Common myeloid progenitor, CD34-positive (primary cell): ENCODE data around the gene PMPCA.

Experiments
- CTCF ChIA-PET: fragments of 350-600 bp; sonication (Branson Sonifier 250); formaldehyde crosslinking; loops from one replicate; lab custom pipeline; 2021; ENCODE audit warnings: antibody characterized with exemption; lab: Charles Lee
- POLR2A ChIA-PET: fragments of 350-600 bp; sonication (Branson Sonifier 250); formaldehyde crosslinking; loops from one replicate; lab custom pipeline; 2021; ENCODE audit warnings: antibody characterized with exemption; lab: Charles Lee
- DNase-seq, 3 donors: peaks; one replicate each; pipeline versions ENCODE4 v3.0.0 to v3.0.0-alpha.2; 2013
- H3K27ac ChIP-seq, 2 experiments: 1 replicate in 1 of 2; 2 replicates in 1 of 2; pipeline ENCODE4 v1.7.0; 2013; ENCODE audit warnings: inconsistent platforms in 2 of 2, low read length in 2 of 2, mild to moderate bottlenecking in 2 of 2, low read depth in 1 of 2, moderate library complexity in 1 of 2; ENCODE audit not compliant: severe bottlenecking in 2 of 2, insufficient read depth in 1 of 2, poor library complexity in 1 of 2
- H3K27me3 ChIP-seq, 5 experiments: replicated peaks in 2 of 5; 1 replicate in 3 of 5; 2 replicates in 2 of 5; pipeline versions ENCODE4 v1.6.1 to v1.7.0; 2013; ENCODE audit warnings: low read length in 4 of 5, mild to moderate bottlenecking in 2 of 5, moderate library complexity in 2 of 5, inconsistent platforms in 1 of 5; ENCODE audit not compliant: insufficient read depth in 5 of 5, control insufficient read depth in 4 of 5
- H3K36me3 ChIP-seq, 4 experiments: 1 replicate in 2 of 4; 2 replicates in 2 of 4; pipeline versions ENCODE4 v1.6.1 to v1.7.0; 2013; ENCODE audit warnings: low read length in 3 of 4, control low read depth in 1 of 4, mild to moderate bottlenecking in 1 of 4; ENCODE audit not compliant: control insufficient read depth in 4 of 4, insufficient read depth in 4 of 4
- H3K4me1 ChIP-seq, 4 experiments: 1 replicate in 3 of 4; 2 replicates in 1 of 4; pipeline versions ENCODE4 v1.6.1 to v1.7.1; 2013; ENCODE audit warnings: low read length in 3 of 4, mild to moderate bottlenecking in 3 of 4, control low read depth in 1 of 4, inconsistent platforms in 1 of 4, moderate library complexity in 1 of 4; ENCODE audit not compliant: control insufficient read depth in 4 of 4, insufficient read depth in 4 of 4; ENCODE audit errors: control extremely low read depth in 1 of 4
- H3K4me3 ChIP-seq, 7 experiments: 1 replicate in 4 of 7; 2 replicates in 3 of 7; pipeline versions ENCODE4 v1.5.1 to v1.7.0; 2013; ENCODE audit warnings: mild to moderate bottlenecking in 7 of 7, low read length in 6 of 7, moderate library complexity in 6 of 7, inconsistent platforms in 2 of 7, low read depth in 2 of 7, control low read depth in 1 of 7; ENCODE audit not compliant: insufficient read depth in 4 of 7, control insufficient read depth in 1 of 7; ENCODE audit errors: extremely low read depth in 1 of 7
- H3K9me3 ChIP-seq, 5 experiments: 1 replicate in 4 of 5; 2 replicates in 1 of 5; pipeline versions ENCODE4 v1.6.1 to v1.7.1; 2013; ENCODE audit warnings: low read length in 4 of 5, mild to moderate bottlenecking in 2 of 5, inconsistent platforms in 1 of 5, low read depth in 1 of 5, moderate library complexity in 1 of 5; ENCODE audit not compliant: control insufficient read depth in 4 of 5, insufficient read depth in 2 of 5; ENCODE audit errors: control extremely low read depth in 1 of 5
- WGBS: methylation state at CpG from one replicate; pipeline ENCODE4 v1.1.5; 2013; ENCODE audit not compliant: insufficient coverage; 5-methylcytosine and 5-hydroxymethylcytosine counted together

The PMPCA gene

DNA sequence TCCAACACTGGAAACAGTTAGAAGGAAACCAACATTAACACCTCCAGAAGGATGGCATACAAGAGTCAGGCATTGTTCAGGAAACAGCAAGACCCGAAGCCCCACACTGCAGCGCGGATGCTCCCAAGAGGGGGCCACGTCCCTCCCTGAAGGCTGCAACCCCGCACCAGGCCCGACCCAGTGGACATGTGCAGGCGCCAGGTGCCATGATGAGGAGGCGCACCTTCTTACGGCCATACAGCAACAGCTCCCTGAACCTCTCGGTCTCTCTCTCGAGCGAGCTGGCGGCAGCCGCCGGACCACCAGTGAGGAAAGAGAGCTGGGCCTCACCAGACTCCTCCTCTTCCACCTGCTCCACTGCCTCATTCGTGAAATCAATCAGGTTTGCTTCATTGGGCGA is 52.2 kb downstream of the PMPCA start:
- 93% methylated on average over 15 of the region's 17 CpGs for WGBS
- DNase-seq, result no peak
- no peaks in the 10 kb centered on the region for H3K4me1 ChIP-seq
- peaks cover 23 to 90% (median 72%) of the 10 kb centered on the region in 4 experiments for H3K36me3 ChIP-seq
- no peaks in the 10 kb centered on the region for H3K27me3 ChIP-seq
- ChIA-PET CTCF (interaction anchor here (0.6 to 1.0 kb wide), 3 partner anchors 9 to 269 kb away, joined by 3 to 4 read pairs (median 3); no protein-coding TSS in a partner anchor), POLR2A (interaction anchor here (1.2 kb wide), 1 partner anchor 21 kb away, joined by 3 read pairs; no protein-coding TSS in a partner anchor)
- no peak overlapping the region for H3K4me3 ChIP-seq
- no peak overlapping the region for H3K27ac ChIP-seq
- H3K9me3 ChIP-seq, result no peaks in the 10 kb centered on the region

DNA sequence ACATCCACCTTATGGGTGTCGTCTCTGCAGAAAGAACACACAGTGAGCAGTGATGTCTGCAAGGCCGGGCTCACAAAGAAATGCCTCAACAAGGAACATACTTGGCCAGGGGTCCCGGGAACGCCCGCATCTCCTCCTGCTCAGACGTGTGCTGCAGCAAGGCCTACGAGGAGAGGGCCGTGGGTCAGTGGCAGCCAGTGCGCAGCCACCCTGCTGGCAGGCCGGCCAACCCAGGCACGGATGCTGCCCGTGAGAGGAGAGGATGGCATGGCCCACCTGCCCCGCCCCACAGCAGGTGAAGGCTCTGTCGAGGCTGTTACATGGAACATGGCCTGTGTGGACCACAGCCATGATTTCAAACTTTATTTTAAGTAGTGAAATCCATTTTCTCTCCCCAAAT is 53.1 kb downstream of the PMPCA start:
- Histone ChIP-seq H3K36me3 (peaks cover 26 to 92% (median 74%) of the 10 kb centered on the region in 4 experiments), H3K4me3 (no peak overlapping the region), H3K4me1 (no peaks in the 10 kb centered on the region), H3K9me3 (no peaks in the 10 kb centered on the region), H3K27me3 (no peaks in the 10 kb centered on the region), H3K27ac (no peak overlapping the region)
- ChIA-PET POLR2A (interaction anchor here (1.2 kb wide), 1 partner anchor 22 kb away, joined by 3 read pairs; no protein-coding TSS in a partner anchor), CTCF (interaction anchor here (1.0 to 1.2 kb wide), 3 partner anchors 8 to 228 kb away, joined by 3 to 4 read pairs (median 3); no protein-coding TSS in a partner anchor)
- 96% methylated on average over 14 of the region's 14 CpGs for WGBS
- DNase-seq, result no peak

- peaks cover 26 to 92% (median 71%) of the 10 kb centered on the region in 4 experiments for H3K36me3 ChIP-seq
- DNase-seq, result no peak
- WGBS, result 100% methylated on average over 5 of the region's 6 CpGs
- no peak overlapping the region for H3K4me3 ChIP-seq
- ChIA-PET CTCF (interaction anchor here (0.9 to 1.2 kb wide), 3 partner anchors 16 to 26 kb away, joined by 3 to 4 read pairs (median 3); no protein-coding TSS in a partner anchor), POLR2A (no interaction called here)
- H3K4me1 ChIP-seq, result no peaks in the 10 kb centered on the region
- no peaks in the 10 kb centered on the region for H3K27me3 ChIP-seq
- no peaks in the 10 kb centered on the region for H3K9me3 ChIP-seq
- H3K27ac ChIP-seq, result no peak overlapping the region
Observed at GRCh38 chr9:136464241-136464640, 53.8 kb downstream of the PMPCA start.

GRCh38 chr9:136465500-136466154 is 55.2 kb downstream of the PMPCA start:
- H3K36me3 ChIP-seq, result peaks cover 22 to 98% (median 74%) of the 10 kb centered on the region in 4 experiments
- H3K27ac ChIP-seq, result no peak overlapping the region
- no peak overlapping the region for H3K4me3 ChIP-seq
- no peaks in the 10 kb centered on the region for H3K4me1 ChIP-seq
- POLR2A ChIA-PET, result no interaction called here
- H3K9me3 ChIP-seq, result no peaks in the 10 kb centered on the region
- no peak for DNase-seq
- H3K27me3 ChIP-seq, result no peaks in the 10 kb centered on the region
- CTCF ChIA-PET, result no interaction called here
- 98% methylated on average over 27 of the region's 27 CpGs for WGBS

GRCh38 chr9:136466155-136466541 is 55.7 kb downstream of the PMPCA start:
- Histone ChIP-seq H3K9me3 (no peaks in the 10 kb centered on the region), H3K4me1 (no peaks in the 10 kb centered on the region), H3K27me3 (no peaks in the 10 kb centered on the region), H3K27ac (no peak overlapping the region), H3K36me3 (peaks cover 22 to 98% (median 76%) of the 10 kb centered on the region in 4 experiments), H3K4me3 (no peak overlapping the region)
- DNase-seq, result no peak
- ChIA-PET POLR2A (no interaction called here), CTCF (interaction anchor here (1.0 kb wide), 1 partner anchor 20 kb away, joined by 4 read pairs; no protein-coding TSS in a partner anchor)
- WGBS, result over 99% methylated on average over 29 of the region's 30 CpGs

- CTCF ChIA-PET, result interaction anchor here (1.0 to 1.5 kb wide), 2 partner anchors 21 to 27 kb away, joined by 3 to 4 read pairs; no protein-coding TSS in a partner anchor
Observed at GRCh38 chr9:136467766-136468165, 57.3 kb downstream of the PMPCA start.

GRCh38 chr9:136470356-136470755 is 59.9 kb downstream of the PMPCA start:
- Histone ChIP-seq H3K36me3 (peaks cover 16 to 100% (median 81%) of the 10 kb centered on the region in 4 experiments), H3K4me3 (no peak overlapping the region), H3K27ac (no peak overlapping the region), H3K27me3 (no peaks in the 10 kb centered on the region), H3K9me3 (no peaks in the 10 kb centered on the region), H3K4me1 (no peaks in the 10 kb centered on the region)
- ChIA-PET CTCF (interaction anchor here (1.6 kb wide), 1 partner anchor 29 kb away, joined by 5 read pairs; no protein-coding TSS in a partner anchor), POLR2A (no interaction called here)
- 97% methylated on average over 11 of the region's 11 CpGs for WGBS
- no peak for DNase-seq

More at GRCh38 chr9:136467766-136468165, 57.3 kb downstream of the PMPCA start:
- Histone ChIP-seq H3K27me3 (no peaks in the 10 kb centered on the region), H3K9me3 (no peaks in the 10 kb centered on the region), H3K36me3 (peaks cover 19 to 98% (median 76%) of the 10 kb centered on the region in 4 experiments), H3K4me3 (no peak overlapping the region), H3K27ac (no peak overlapping the region), H3K4me1 (no peaks in the 10 kb centered on the region)
- 98% methylated on average over 13 of the region's 15 CpGs for WGBS
- DNase-seq, result no peak
- POLR2A ChIA-PET, result interaction anchor here (1.1 kb wide), 1 partner anchor 10 kb away, joined by 7 read pairs; no protein-coding TSS in a partner anchor
